GM19240 (cell line): ENCODE results near the gene ACAA1.
A peak's percentile ranks its signal among the peaks of the same experiment; 100 is the strongest.

Source experiments
- DNase-seq: peaks from one replicate; pipeline ENCODE4 v3.0.0; 2011; ENCODE audit warnings: low spot score; ENCODE audit not compliant: insufficient read length

Gene ACAA1

DNA sequence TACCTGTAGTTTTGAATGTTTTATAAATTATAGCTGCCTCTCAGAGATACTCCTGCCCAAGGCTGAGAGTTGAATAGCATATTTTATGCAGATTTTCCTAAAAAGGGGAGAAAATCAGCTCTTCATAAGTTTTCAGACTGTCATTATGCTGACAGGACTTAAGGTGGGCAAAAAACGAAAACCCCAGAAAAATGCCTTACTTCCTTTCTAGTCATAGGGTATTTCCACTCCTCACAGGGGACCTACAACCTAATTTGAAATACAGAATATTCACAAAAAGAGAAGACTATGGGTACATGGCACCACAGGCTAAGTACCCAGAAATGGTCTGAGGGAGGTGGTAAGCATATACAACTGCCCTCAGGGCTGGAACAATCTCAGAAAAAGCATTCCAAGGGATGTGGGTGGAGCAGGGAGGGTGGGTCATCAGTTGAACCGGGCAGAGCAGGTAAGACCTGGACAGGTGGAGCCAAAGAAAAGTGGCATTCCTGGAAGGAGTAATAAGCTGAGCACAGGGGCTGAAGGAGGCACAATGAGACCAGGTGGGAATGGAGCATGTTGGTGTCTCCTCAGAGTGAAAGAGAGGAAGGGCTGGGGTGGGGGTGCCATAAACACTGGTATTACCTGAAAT is 17.8 kb upstream of the ACAA1 start:
- DNase-seq, result no peak

GRCh38 chr3:38154033-38154494 is 17.1 kb upstream of the ACAA1 start:
- DNase-seq, result no peak

DNA sequence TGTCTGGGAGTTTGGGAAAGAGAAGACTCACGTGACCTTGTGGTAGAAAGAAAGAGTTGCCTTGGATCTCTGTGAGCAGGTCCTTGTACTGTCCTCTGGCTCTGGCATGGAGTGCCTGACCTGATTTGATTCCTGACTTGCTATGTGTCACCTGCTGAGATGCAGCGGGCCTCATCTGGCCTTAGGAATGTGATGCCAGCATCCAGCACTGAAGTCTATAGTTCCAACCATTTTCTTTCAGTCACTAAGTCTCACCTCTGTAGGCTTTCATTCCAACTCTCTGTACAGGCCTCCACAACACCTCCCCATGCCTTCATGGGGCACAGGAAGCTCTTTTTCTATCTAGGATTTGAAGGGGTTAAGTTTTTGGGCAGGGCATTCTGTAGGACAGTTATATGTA is 16.3 kb upstream of the ACAA1 start:
- DNase-seq, result no peak

- no peak for DNase-seq
Observed at GRCh38 chr3:38152609-38153008, 15.7 kb upstream of the ACAA1 start.

DNA sequence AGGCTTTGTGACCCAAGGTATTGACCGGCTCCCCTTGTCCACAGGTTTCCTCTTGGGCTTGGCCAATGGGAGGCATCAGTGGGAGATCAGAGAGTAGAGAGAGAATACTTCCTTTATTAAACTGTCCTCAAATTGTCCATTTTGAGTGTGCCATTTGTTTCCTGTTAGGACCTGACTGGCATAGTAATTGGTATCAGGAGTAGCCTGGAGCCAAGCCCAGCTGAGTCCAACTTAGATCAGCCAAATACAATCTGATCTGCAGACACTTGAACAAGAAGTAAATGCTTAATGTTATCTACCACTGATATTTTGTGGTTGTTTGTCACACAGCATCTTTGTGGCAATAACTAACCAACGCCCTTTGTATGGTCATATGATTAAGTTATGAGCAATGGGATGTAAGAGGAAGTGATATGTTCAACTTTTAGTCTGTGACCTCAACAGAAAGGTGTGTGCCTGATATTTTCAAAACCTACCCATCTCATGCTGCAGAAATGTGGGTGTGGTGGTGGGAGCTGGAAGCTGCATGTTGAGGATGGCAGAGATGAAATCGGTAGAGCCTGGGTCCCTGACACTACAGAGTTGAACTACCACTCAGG is 14.8 kb upstream of the ACAA1 start:
- no peak for DNase-seq

DNA sequence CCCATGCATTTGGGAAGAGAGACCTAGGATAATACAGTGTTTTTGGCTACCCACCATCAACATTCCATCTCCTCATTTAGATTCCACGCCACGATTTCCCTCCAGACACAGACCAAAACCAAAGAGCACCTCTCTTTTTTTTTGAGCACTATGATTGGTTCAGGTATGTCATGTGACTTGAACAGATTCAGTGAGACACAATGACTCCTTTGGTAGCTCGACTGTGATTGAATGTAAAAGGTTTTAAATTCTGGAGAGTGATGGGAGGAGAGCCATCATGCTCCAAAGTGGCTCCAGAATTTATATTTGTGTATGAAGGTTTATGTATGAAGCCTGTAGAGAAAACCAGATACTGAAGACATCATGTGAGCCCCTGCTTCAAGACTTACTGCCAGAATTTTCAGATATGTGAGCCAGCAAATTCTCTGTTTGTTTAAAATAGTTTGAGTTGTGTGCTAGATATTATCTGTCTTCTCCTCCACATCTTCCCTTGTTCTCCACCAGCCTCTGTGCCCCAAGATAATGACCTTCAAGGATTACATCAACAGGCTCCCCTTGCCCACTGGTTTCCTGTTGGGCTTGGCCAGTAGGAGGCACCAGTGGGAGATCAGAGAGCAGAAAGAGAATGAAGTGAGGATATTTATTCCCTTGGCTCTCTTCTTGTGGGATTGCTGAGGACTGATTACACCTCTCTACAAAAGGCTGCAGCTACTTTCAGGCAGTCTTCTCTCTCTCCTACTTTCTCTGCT is 14.0 kb upstream of the ACAA1 start:
- no peak for DNase-seq

GRCh38 chr3:38149708-38150107 is 12.8 kb upstream of the ACAA1 start:
- no peak for DNase-seq

DNA sequence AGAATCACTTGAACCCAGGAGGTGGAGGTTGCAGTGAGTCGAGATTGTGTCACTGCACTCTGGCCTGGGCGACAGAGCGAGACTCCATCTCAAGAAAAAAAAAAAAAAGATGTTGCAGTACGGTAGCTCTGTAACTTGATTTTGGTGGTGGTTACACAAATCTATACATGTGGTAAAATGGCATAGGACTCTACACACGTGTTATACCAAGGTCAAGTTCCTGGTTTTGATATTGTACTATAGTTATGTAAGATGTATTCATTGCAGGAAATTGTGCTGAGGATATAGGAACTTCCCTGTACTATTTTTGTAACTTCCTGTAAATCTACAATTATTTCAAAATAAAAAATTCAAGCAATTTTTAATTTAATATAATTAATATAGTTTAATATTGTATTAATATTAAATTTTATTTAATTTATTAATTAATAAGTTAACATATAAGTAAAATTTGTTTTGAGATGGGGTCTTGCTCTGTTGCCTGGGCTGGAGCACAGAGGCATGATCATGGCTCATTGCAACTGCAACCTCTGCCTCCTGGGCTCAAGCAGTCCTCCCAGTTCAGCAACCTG is 11.5 kb upstream of the ACAA1 start:
- DNase-seq, result no peak

GRCh38 chr3:38147421-38147820 is 10.5 kb upstream of the ACAA1 start:
- DNase-seq, result no peak

DNA sequence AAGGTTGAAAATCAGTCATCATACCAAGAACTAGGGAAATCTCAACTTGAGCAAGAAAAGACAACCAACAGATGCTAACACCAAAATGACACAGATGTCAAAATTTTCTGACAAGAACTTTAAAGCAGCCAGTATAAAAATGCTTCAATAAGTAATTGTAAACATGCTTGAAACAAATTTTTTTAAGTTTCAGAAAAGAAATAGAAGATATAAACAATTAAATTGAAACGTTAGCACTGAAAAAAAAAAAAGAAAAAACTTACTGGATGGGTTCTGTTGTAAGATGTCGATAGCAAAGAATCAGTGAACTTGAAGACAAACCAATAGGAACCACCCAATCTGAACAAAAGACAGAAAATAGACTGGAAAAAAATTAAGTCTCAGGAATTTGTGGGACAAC is 9.6 kb upstream of the ACAA1 start:
- DNase-seq, result no peak

GRCh38 chr3:38143511-38143910 is 6.6 kb upstream of the ACAA1 start:
- no peak for DNase-seq

- no peak for DNase-seq
Observed at GRCh38 chr3:38142959-38143358, 6.0 kb upstream of the ACAA1 start.

DNA sequence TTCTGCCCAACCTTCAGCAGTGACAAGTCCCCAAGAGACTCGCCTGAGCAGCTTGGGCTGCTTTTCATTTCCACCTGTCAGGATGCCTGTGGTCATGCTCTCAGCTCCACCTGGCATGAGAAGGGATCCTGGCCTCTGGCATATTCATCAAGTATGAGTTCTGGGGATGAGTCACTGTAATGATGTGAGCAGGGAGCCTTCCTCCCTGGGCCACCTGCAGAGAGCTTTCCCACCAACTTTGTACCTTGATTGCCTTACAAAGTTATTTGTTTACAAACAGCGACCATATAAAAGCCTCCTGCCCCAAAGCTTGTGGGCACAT is 5.0 kb upstream of the ACAA1 start:
- no peak for DNase-seq

- DNase-seq, result no peak
Observed at GRCh38 chr3:38141173-38141951, 4.4 kb upstream of the ACAA1 start.

DNA sequence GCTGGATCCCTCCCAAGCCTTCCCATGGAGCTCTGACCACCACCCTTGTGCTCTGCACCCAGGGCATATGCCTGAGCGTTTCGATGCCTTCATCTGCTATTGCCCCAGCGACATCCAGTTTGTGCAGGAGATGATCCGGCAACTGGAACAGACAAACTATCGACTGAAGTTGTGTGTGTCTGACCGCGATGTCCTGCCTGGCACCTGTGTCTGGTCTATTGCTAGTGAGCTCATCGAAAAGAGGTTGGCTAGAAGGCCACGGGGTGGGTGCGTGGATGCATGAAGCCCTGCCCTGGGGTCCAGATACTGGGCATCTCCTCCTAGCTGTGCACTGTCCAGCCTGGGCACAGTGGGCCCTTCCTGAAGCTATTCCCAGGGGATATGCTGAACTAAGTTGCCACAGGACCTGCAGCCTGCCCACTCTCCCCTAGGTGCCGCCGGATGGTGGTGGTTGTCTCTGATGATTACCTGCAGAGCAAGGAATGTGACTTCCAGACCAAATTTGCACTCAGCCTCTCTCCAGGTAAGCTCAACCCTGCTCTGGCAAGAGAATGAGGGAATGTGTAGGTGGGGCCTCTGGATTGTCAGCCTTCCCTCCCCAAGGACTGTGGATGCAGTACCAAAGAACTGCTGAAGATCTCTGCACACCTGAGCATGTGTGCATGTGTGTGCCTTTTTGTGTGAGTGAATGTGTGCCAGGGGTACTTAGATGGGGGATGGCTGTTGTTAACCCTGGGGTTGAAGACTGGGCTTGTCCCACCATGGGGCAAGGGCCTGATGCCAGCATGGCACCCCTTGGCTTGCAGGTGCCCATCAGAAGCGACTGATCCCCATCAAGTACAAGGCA is 3.6 kb upstream of the ACAA1 start:
- DNase-seq, result no peak

GRCh38 chr3:38139652-38140051 is 2.7 kb upstream of the ACAA1 start:
- no peak for DNase-seq

- no peak for DNase-seq
Observed at GRCh38 chr3:38139191-38139590, 2.3 kb upstream of the ACAA1 start.

GRCh38 chr3:38138349-38139190 is 1.6 kb upstream of the ACAA1 start, which contains the start of gene MYD88:
MYD88 (plus strand) TSS chr3:38138661; CDS start chr3:38138701, 40 bp downstream.
- DNase-seq, result peak; percentile 54

GRCh38 chr3:38137615-38138348 is 855 bp upstream of the ACAA1 start:
- DNase-seq, result no peak
